ENCODE results near the gene ABCA13.

The ABCA13 gene

DNA sequence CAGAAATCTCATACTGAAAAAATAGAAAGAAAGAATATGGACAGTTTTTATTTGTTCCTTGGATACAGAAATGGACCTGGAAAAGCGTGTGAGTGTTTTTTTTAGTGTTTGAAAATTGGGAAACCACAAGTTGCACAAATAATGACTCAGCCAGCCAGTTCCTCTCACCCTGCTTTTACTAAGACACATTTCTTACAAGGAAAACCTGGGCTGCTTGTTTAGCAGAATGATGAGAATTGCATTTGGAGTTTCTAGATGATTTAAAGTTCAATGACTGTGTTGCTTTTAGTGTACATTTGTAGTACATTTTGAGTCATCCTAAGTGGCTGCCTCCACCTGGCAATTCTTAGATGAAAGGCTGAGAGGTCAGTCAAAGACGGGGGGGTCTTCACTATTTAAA, 218.7 kb downstream of the ABCA13 start:
- no peak for DNase-seq

DNA sequence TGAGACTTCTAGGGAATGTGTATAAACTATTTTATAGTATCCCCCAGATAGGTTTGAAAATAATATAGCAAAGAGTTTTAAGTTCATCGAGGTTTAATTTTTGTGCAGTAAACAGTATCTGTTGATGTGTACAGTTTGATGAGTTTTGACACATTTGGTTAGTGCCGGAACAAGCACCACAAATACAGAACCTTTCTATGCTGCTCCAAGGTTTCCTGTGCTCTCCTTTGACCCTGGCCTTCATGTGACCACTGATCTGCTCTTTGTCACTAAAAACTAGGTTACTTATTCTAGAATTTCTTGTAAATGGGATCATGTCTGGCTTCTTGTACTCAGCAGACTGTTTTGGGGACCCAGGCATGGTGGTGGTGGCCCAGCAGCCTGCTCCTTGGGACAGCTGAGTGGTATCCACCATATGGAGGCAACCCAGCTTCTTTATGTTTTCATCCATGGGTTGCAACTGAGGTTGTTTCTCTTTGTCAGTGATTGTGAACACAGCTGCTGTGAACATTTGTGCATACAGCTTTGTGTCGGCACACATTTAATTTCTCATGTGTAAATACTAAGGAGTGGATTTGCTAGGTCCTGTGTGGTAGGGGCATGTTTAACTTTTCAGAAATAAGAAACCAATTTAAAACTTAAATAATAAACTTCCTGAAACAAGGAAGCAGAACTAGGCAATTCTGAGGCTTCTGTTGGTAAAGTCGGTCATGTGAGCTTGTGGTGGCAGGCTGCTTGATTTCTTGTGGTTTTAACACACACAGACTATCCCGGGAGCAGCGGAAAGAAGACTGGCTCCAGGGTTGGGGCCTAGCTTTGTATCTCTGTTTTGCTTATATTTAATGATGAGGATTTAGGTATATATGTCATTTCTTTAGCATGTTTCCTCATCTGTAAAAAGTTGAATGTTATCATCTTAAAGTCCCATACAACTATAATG, 219.4 kb downstream of the ABCA13 start:
- no peak for DNase-seq

DNA sequence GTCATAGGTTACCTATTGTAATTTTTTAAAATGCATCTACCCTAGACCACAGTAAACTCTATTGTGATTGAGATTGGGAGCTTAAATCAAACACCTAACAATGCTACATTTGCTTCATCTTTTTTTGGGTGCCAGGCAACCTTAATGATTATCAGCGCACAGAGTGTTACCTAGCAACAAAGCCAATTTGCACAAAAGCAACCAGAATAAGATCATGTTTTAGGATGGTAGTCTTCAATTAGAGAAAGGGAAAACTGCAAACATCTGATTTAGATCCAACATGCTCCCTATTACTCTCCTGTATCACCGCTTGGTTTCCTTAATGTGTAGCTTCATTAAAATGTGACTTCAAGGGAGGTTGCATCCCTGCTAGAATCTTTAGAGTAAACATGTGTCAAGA, 226.9 kb downstream of the ABCA13 start:
- DNase-seq: no peak

DNA sequence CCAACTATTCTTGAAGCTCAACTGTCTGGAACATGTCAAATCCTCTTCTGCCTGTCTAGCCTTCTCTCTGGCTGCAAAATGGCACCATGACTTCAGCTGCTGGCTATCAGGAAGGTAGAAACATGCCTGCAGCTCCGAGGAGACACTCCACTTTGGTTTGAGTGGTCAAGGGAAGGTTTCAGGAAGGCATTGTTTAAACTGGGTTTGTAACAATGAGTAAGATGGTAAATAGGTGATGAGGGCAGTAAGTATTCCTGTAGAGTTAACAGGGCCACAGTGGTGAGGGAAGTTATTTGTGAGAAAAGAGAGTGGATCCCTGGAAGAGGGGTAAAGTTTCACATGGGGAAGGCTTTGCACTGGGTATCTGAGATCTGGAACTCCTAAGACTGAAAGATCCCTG, 231.5 kb downstream of the ABCA13 start:
- DNase-seq: no peak

DNA sequence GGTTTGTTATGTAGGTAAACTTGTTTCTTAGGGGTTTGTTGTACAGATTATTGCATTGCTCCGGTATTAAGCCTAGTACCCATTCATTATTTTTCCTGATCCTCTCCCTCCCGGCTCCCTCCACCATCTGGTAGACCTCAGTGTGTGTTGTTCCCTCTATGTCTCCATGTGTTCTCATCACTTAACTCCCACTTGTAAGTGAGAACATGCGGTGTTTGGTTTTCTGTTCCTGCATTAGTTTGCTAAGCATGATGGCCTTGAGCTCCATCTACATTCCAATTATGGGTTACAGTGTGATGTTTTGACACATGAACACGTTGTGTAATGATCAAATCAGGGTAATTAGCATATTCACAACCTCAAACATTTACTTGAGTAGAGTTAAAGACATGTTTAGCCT, 237.5 kb downstream of the ABCA13 start:
- no peak for DNase-seq

DNA sequence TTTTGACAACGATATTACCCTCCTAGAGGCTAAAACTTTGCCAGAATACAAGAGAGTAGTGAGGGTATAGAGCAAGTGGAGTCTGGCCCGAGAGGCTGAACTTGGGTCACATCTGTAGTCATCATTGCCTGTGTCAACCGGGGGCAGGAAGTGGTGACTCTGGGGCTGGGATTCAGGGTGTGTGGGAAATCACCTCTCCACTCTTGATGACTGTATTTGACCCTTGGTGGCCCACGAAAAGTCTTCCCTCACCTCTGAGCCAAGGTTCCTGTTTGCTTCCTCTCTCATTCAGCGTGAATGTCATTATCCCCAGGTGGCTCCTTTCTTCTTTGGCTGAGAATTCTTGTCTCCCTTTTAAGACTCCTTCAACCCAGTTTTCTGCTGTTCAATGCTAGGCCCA, 240.4 kb downstream of the ABCA13 start:
- DNase-seq: no peak

DNA sequence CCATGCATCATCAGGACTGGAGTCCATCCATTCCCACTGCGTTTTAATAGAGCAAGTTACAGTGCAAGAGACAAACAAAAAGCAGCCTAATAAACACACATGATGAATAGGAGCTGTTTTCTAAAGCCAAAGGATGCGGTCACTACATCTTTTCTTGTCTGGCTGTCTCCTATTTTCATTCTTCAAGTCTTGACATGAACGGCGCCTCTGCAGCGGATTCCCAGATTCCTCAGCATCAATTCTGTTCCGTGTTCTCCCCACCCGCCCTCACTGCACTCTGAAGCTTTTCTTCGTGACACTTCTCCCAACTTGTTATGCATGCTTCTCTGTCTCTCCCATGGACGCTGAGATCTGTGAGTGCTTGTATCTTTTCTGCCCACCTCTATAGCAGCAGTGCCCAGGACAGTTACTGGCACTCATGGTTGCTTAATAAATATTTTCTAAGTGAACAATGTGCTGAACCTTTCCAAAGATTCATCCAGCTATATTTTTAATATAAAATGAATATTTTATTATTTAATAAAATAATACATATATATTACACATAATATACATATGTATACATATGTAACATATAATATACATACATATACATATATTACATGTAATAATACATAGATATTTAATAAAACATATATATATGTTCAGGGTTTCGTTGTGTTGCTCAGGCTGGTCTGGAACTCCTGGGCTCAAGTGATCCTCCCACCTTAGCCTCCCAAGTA, 242.9 kb downstream of the ABCA13 start:
- DNase-seq: no peak

DNA sequence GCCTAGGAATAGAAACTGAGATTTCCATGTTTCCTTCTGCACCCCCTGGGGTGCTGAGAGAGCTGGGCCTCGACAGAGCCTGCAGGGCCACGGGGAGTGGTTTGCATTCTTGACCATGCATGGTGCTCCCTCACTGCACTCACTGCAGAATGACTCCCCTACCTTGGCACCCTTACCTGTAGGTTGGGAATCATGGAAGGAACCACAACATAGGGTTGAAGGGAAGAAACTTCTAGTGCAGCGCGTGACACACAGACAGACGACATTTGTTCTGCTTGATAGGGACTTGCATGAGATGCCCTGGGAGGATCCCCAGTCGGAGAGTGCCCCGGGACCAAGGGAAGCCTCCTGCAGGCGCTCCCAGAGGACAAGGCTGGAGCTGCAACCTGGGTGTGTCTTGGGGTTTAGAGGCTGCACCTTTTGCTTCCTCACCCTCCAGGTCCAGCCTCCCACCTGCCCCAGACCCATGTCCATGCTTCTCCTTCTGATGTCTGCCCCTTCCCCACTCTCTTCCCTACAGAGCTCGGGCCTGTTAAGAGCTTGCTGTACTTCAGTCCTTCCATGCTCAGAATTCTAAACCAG, 245.2 kb downstream of the ABCA13 start:
- no peak for DNase-seq

DNA sequence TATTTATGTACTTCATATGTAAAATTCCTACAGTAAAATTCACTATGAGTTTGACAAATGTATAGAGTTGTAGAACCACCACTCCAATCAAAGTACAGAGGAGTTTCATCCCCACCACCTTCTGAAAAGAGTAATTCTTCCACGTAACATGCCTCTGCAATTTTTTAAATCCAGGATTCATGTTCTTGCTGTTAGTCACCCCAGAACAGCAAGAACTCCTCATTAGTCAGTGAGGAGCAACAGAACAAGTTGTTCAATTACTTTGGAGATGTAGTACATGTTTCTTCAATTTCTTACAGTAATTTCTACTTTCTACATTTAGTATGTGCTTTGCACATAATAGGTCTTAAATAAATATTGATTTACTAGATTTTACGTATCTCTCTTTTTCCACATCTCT, 248.1 kb downstream of the ABCA13 start:
- DNase-seq: no peak

DNA sequence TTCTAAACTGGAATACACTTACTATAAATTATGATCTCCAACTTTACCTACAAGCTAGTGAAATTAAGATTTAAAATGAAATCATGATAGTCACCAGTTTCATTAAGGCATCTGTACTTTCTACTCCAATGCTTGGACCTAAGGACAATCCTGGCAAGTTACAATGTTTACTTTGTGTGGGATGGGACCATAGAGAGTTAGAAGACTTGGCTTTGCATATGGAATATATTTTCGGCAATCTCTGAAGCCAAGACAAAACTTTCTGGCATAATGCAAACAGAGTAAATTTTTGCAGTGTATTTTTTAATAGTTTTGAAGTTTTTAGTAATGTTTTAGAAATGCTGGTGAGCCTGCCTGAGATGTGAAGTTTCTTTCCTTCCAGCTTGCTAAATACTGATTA, 248.9 kb downstream of the ABCA13 start:
- DNase-seq: no peak

DNA sequence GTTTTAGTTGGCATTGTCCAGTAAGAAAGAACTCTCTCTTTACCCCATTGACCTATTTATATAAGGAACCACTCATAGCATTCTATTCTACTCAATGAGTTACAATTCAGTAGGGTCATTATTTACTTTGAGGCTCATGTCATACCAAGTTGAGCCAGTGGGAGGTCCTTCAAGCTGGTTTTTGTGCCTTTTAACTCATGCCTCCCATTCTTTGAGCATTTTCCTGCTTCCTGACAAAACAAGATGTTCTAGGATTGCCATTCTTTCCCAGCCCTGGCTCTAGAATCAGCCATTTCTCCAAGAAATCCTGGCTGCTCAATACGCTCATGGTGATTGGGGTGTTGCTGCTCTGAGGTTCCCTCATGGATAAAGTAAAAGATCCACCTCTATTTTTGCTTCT, 250.1 kb downstream of the ABCA13 start:
- DNase-seq: no peak

DNA sequence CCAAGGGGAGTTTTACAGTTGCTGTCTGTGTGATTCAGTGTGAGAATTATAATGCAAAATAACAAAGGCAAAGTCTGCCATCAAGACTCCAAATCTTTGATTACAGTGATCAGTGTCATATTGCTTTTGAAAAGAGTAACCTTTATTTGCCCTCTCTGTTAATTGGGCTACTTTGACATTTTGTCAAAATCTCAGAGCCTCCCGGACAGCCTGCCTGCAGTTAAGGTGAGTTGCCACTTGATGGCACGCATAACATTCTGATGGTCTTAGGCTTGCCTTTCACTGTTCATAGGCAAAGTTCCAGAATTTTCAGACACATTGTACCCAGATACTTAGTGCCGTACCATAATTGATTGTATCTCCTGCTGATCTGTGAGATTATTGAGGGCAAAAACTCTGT, 253.5 kb downstream of the ABCA13 start:
- DNase-seq: no peak

DNA sequence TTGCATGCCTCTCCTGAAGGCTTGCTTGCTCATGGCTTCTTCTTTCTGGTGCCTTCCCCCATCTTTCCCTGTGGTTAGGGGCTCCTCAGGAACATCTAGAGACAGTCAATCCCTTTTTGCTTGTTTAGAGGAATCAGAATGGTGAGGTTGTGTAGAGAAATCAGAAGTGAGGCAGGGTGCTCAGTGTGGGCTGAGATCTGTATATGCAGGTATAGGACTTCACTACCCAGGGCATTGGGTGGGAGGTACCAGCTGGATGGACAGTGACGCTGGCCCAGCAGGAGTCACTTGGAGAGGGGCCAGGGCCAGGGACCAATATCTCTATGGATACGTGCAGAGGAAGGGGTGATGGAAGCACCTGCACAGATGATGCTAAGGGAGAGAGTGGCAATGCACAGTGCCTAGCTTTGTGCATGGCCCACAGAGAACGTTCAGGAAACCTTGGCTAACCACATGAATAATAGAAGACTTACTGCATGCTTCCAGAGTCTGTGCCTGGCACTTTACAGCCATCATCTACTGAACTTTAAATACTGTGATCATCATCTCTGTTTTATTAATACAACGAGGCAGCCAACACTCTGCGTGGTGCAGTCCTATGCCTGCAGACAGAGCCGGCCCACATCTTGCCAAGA, 255.2 kb downstream of the ABCA13 start:
- DNase-seq: no peak

DNA sequence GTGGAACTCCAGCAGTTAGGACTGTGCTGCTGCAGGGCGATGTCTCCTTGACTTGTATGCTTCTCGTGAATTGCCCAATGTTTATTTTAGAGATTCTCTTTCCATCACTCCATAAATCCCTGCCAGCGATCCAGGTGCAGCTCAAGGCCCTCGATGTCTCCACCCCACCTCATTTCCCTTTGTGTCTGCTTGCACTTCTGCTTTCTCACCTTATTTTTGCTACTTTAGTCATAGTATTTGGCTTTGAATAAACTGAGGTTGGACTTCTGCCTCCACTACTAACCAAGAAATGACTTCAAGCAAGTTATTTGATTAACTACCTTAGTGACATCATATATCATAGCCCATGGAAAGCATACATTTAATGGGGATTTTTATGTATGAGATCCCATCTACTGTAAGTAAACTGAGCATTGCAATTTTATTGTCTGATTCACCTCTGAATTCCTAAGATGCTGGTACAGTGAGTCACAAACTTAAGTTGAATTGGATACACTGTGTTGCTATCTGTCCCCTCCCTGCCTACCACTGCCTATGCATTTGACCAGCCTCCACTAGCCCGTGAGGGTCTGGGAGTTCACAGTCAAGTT, 255.8 kb downstream of the ABCA13 start:
- no peak for DNase-seq

DNA sequence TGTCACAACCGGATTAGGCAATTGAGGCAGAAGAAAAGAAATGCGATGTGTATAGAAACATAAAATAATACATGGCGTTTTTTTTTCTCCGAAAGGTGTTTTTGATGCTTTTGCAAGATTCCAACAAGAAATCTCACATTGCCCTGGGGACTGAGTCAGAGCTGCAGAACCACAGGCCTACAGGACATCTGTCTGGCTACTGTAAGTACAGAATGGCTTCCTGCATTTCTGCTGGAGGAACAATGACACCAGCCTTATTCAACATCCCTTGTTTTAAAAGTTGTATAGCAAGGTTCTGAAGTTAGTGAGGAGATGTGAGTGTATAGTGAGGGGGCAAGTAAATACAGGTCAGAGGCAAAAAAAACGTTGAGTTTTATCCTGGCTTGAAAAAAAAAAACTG, 256.4 kb downstream of the ABCA13 start:
- DNase-seq: no peak

DNA sequence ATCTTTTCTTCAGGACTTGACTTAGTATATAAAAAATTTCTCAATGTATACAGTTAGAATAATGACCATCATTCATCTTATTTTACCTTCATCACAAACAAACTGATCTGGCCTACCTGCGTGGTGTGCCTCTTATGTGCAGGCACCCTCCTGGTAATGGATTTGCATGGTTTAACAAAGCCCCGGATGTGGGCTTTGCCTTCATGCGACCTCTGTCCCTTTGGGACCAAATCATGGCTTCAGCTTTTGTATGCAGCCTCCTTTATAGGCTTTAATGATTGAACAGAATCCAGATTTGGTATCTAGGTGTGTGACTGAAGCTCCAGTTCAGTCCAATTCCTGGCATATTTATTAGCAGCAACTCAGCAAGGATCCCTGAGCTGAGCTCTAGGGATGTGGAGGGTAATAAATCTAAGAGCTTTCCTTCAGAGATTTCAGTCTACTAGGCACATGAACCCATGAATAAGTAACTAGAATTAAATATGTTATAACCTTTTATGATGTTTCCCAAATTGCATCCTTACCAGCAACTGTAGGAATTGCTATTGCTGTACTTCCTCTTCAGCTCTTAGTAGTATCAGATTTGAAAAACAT, 256.9 kb downstream of the ABCA13 start:
- no peak for DNase-seq

DNA sequence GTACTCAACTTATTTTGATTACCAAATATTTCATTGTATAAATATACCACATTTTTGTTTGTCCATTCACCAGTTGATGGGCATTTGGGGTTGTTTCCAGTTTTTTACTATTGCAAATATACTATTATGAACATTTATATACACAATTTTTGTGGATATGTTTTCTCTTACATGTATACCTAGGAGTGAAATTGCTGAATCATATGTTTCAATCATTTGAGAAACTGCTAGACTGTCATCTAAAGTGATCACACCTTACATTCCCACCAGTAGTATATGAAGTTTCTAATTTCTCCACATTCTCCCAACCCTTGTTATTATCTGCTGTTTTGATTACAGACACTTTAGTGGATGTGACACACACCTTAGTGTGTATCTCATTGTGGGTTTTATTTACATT, 257.9 kb downstream of the ABCA13 start:
- DNase-seq: no peak

DNA sequence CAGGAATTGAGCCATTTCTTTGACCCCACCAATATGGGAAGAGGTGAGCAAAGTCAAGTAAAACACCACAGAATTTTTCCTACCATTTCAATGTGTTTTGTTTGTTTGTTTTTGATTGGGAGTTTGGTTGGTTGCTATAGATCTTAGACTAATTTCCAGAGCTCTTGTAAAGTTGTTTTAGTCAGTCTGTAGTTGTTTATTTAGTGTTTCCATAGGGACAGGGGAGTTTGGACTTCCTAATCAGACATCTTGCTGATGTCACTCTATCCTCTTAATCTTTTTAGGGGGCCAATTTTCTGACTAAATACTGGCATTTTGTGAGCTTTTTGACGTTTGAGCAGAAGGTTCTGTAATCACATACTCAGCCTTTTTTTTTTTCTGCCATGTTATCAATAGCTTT, 266.9 kb downstream of the ABCA13 start:
- no peak for DNase-seq

DNA sequence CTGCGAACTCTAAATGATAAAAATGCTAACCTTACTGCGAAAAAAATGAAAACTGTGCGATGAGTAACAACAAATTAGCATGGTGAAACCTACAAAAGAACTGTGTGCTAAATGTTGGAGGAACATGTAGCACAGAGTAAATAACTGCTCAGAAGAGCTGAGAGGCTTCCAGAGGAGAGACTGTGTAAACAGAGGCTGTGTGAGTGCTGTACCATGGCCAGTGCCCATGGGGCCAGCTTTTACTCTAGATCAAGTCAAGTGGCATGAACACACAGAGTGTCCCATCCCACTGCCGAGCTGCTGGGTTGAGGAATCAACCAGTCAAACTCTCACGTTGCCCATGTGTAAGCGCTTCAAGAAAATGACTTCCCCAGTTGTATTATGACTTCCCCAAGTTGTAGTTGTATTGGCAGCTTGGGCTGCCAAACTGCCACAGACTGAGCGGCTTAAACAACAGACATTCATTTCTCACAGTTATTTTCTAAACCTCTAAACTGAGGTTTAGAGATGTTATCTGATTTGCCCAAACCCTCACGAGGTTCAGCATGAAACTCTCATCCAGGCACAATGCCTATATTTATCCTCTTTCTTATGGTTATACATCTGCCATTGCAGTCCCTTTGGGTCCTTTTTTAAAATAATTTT, 270.7 kb downstream of the ABCA13 start:
- DNase-seq: no peak

DNA sequence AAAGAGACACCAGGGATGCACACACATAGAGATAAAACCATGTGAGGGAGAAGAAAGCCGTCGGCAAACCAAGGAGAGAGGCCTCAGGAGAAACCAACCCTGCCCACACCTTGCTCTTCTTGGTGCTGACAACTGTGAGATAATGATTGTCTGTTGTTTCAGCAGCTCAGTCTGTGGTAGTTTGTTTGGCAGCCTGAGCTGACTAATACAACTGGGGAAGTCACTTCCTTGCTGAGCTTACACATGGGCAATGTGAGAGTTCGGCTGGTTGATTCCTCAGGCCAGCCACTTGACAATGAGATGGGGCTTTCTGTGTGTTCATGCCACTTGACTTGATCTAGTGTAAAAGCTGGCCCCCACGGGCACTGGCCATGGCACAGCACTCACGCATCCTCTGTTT, 271.8 kb downstream of the ABCA13 start:
- no peak for DNase-seq

DNA sequence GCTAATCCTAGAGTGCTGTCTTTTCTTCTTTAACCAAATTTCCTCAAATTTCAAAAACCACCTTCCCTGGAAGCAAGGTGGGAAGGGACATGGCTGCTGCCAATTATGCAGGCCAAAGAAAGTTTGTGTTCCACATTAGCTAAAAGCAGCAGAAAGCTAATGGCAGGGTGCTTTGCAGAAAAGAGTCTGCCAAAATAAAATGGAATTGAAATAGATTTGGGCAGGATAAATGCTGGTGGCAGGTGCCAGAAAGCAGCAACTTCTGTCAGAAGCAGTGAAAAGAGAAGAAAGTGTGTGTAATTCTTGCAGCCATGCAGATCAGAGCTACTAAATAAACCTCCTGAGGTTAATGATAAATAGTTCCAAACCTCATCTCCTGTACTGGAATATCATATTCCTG, 275.5 kb downstream of the ABCA13 start:
- no peak for DNase-seq

DNA sequence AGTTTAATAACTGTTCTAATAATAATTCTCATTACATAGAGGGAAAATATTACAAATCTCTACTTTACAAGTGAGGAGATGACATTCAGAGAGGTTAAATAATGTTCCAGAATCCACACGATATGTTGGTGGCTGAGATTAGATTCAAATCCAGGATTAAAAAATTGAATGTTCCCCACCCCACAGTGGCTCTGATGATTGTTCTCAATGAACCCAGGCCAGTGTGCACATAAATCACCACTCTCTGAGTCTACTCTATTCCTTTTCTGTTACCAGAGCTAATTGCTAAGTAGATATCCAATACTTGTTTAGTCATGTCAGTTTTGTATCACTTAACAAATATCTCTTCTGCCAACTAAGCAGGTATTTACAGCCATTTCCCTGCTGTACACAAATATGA, 281.0 kb downstream of the ABCA13 start:
- no peak for DNase-seq

All from effector CD4-positive, alpha-beta T cell (primary cell).